Ovary (tissue), 9 donors: Measurements from ENCODE around the gene ELFN1. TPM values are rescaled to one million over a fixed set of nuclear protein-coding genes. Genes with fewer than 3 reads are reported as not detected.

Experiments
- DNase-seq, 5 donors: peaks; one replicate each; pipeline ENCODE4 v3.0.0-alpha.2; 2019 to 2020
- H3K27ac ChIP-seq, 2 donors: fragments of 200-600 bp; one replicate each; pipeline versions ENCODE4 v1.5.1 to v1.8.0; 2019 to 2022
- H3K27me3 ChIP-seq: fragments of 200-600 bp; one replicate; pipeline ENCODE4 v1.8.0; 2022
- H3K36me3 ChIP-seq: fragments of 200-600 bp; sonication (generic); one replicate; pipeline ENCODE4 v1.5.1; 2019
- H3K4me1 ChIP-seq: one replicate; pipeline ENCODE4 v1.8.1; 2013; ENCODE audit warnings: mild to moderate bottlenecking, moderate library complexity; ENCODE audit not compliant: insufficient read depth
- H3K4me3 ChIP-seq: fragments of 200-600 bp; sonication (generic); one replicate; pipeline ENCODE4 v1.5.1; 2017
- H3K9me3 ChIP-seq, 2 donors: fragments of 200-600 bp in 1 of 2; sonication (generic) in 1 of 2; one replicate each; pipeline versions ENCODE4 v1.5.1 to v1.8.1; 2013 to 2019; ENCODE audit warnings: mild to moderate bottlenecking in 1 of 2, moderate library complexity in 1 of 2
- CTCF ChIP-seq, 3 donors: fragments of 450-650 bp in 2 of 3; fragments of 200-600 bp in 1 of 3; IDR thresholded peaks; one replicate each; pipeline versions ENCODE4 v1.5.1 to v1.8.0; 2016 to 2022; ENCODE audit warnings: antibody characterized with exemption in 3 of 3, mild to moderate bottlenecking in 1 of 3
- EP300 ChIP-seq: sonication (generic); formaldehyde crosslinking; IDR thresholded peaks from one replicate; pipeline ENCODE4 v1.6.1; 2017; ENCODE audit warnings: antibody characterized with exemption
- POLR2A ChIP-seq: fragments of 450-650 bp; IDR thresholded peaks from one replicate; pipeline ENCODE4 v1.6.1; 2017; ENCODE audit warnings: antibody characterized with exemption, mild to moderate bottlenecking, moderate library complexity
- WGBS, 3 donors: extraction: QIAGEN DNeasy Blood & Tissue Kit in 1 of 3; methylation state at CpG; one replicate each; pipeline versions ENCODE4 v1.1.5 to v1.1.7; 2013 to 2017; 5-methylcytosine and 5-hydroxymethylcytosine counted together
- intact Hi-C, 4 donors: fragments of 100-400 bp; cut with DNase I; formaldehyde crosslinking; loops; one replicate each; pipeline versions ENCODE4 v1.11.0 to v1.15.1; 2022 to 2023
- polyA plus RNA-seq, 2 donors: library from polyadenylated mRNA; stranded (reverse); fragments of 200-250 nt in 1 of 2; fragments of 350-450 nt in 1 of 2; fragmentation: Illumina TruSeq in 1 of 2; extraction: RNeasy Lipid Tissue Mini Kit (QIAGEN cat#74804) in 1 of 2; gene quantifications; one replicate each; pipeline ENCODE4 v1.2.3, GENCODE V29; 2013 to 2014
- total RNA-seq, 7 donors: library from RNA; depleted of rRNA in 2 of 7; stranded (reverse); fragments of >200 nt in 2 of 7; fragmentation: NEBNext Ultra II Directional in 3 of 7; extraction: Animal tissue kit (Norgen Biotek cat#: 25700) in 3 of 7; gene quantifications; one replicate each; pipeline versions ENCODE4 v1.1.0 to v1.2.4, GENCODE V29; 2016 to 2023
- donor health status: DM: no; HTN: no; CAD: no; lungs with moderate emphysema.
- donor health status: DM: no; HTN: no; CAD: no.
- donor health status: Bipolar disorder and iron deficiency.
- donor health status: DM: yes; HTN: yes; CAD: no.
- donor health status: DM: no; HTN: no; CAD: no.
- donor health status: DM: yes; HTN: yes; CAD: no.

The ELFN1 gene
- total and polyA plus RNA-seq, 9 donors, result 0.05 to 1.5 (median 0.60) TPM

GRCh38 chr7:1643270-1644092 lies 26.6 kb upstream of the ELFN1 start:
- WGBS, 3 donors, result 84 to 87% (median 85%) methylated on average over 10 to 11 of the region's 11 CpGs

GRCh38 chr7:1644341-1645070 lies 25.6 kb upstream of the ELFN1 start:
- no peak for DNase-seq
- TF ChIP-seq EP300, result no peak
- TF ChIP-seq POLR2A, result no peak
- TF ChIP-seq CTCF (IDR thresholded peaks at IDR 0.05), result no peak
- H3K4me1 ChIP-seq, result no peaks in the 10 kb centered on the region
- no peak overlapping the region for H3K27ac ChIP-seq
- 84 to 90% (median 87%) methylated on average over 22 to 23 of the region's 23 CpGs for WGBS, 3 donors
- H3K9me3 ChIP-seq, result no peaks in the 10 kb centered on the region
- no peaks in the 10 kb centered on the region for H3K36me3 ChIP-seq
- no peak overlapping the region for H3K4me3 ChIP-seq
- intact Hi-C loops, result no loop called here
- H3K27me3 ChIP-seq, result no peaks in the 10 kb centered on the region

More at GRCh38 chr7:1643270-1644092, 26.6 kb upstream of the ELFN1 start:
- Histone ChIP-seq H3K36me3 (no peaks in the 10 kb centered on the region), H3K4me1 (no peaks in the 10 kb centered on the region), H3K27ac (no peak overlapping the region), H3K4me3 (no peak overlapping the region), H3K9me3 (no peaks in the 10 kb centered on the region), H3K27me3 (no peaks in the 10 kb centered on the region)
- intact Hi-C loops, result no loop called here
- no peak for DNase-seq
- TF ChIP-seq POLR2A (no peak), CTCF (IDR thresholded peaks at IDR 0.05) (no peak), EP300 (no peak)

- Histone ChIP-seq H3K9me3 (no peaks in the 10 kb centered on the region), H3K4me1 (no peaks in the 10 kb centered on the region), H3K4me3 (no peak overlapping the region), H3K36me3 (no peaks in the 10 kb centered on the region), H3K27ac (no peak overlapping the region), H3K27me3 (no peaks in the 10 kb centered on the region)
- intact Hi-C loops, result no loop called here
- DNase-seq, result no peak
- 75 to 83% (median 76%) methylated on average over 11 of the region's 11 CpGs for WGBS, 3 donors
- TF ChIP-seq CTCF (IDR thresholded peaks at IDR 0.05) (no peak), POLR2A (no peak), EP300 (no peak)
Measured at GRCh38 chr7:1645071-1645409, 25.0 kb upstream of the ELFN1 start.

- WGBS, 3 donors, result 84 to 93% (median 88%) methylated on average over 12 to 13 of the region's 13 CpGs
- H3K27me3 ChIP-seq, result no peaks in the 10 kb centered on the region
Measured at GRCh38 chr7:1645476-1645875, 24.6 kb upstream of the ELFN1 start.

More at GRCh38 chr7:1645476-1645875, 24.6 kb upstream of the ELFN1 start:
- H3K36me3 ChIP-seq, result no peaks in the 10 kb centered on the region
- no peak overlapping the region for H3K4me3 ChIP-seq
- no peak for DNase-seq
- H3K9me3 ChIP-seq, result no peaks in the 10 kb centered on the region
- no peak overlapping the region for H3K27ac ChIP-seq
- intact Hi-C loops, result no loop called here
- TF ChIP-seq POLR2A (no peak), EP300 (no peak), CTCF (IDR thresholded peaks at IDR 0.05) (no peak)
- no peaks in the 10 kb centered on the region for H3K4me1 ChIP-seq
